Bone marrow (tissue), 2 donors: Measurements from ENCODE around the gene C19orf38.
"Not testable (repeated sequence)": the region's sequence is repeated elsewhere in the genome, so short reads cannot be mapped to it uniquely, and the experiment has no call there.

ENCODE experiments used
- DNase-seq, 2 donors: peaks; one replicate each; lab custom pipeline; 2025; lab: John Stamatoyannopoulos, UW

Gene C19orf38

DNA sequence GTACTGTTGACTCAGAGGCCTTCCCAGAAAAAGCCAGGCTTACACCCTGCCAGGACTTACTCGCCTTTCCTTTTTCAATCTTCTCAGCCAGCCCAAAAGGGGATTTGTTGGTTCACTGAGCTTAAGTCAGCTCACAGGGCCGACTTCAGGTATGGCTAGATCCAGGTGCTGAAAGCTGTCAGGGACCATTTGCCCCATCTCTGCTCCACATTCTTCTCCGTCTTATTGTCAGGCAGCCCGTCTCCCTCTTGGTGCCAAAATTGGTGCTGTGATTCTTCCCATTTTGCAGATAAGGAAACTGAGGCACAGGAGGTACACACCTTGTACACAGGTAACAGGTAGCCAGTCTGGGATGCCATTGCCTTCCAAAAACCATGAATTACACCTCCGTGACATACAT is 2.4 kb downstream of the C19orf38 start:
- no peak for DNase-seq

DNA sequence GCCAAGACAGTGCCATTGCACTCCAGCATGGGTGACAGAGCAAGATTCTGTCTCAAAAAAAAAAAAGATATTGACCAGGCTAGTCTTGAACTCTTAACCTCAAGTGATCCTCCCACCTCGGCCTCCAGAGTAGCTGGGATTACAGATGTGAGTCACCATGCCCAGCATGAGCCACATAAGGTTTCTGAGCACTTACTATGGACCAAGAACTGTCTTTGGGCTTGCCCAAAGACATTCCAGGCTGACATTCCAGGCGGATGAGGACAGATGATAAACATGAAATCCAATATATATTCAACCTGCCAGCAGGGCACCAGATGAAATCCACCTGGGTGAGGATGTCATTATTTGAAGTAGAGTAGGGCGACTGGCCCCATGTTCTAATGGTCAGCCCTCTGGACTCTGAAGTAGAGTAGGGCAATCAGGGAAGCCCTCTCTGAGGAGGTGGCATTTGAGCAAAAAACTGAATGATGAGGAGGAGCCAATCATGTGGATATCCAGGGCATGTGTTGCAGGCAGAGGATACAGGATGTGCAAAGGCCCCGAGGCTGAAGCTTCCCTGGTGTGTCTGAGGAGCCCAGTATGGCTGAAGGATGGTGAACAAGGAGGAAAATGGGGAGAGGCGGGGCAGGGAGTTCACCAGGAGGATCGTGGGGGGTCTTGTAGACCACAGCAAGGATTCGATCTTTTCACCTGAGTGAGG is 4.0 kb downstream of the C19orf38 start:
- DNase-seq: no peak

GRCh38 chr19:10852941-10853340 is 4.7 kb downstream of the C19orf38 start:
- DNase-seq: no peak

DNA sequence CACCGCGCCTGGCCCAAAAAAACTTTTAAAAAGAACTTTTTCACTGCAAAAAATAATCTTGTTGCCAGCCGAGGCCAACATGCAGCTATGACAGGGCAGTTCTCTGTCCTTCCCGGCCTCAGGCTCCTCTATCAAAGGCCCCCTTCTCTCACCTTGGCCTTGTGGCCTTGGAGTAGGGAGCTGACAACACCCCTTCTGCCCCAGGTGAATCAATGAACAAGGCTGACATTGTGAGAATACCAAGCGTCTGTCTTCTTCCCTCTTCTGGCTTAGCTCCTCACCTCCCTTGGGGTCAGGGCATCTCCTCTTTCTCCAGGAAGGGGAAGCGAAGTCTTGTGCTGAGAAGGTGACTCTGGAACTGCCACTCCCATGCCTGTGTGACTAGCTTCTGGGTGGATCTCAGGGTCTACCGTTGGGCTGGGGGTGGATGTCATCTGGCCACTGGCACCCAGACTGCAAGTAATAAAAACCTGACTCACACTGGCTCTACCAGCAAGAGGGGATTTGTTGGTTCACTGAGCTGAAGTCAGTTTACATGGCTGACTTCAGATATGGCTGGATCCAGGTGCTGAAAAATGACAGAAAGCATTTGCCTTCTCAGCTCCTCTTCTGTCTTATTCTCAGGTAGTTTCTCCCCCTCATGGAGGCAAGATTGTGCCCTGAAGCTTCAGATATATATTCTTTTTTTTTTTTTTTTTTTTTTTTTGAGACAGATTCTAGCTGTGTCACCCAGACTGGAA is 6.3 kb downstream of the C19orf38 start:
- DNase-seq: no peak

GRCh38 chr19:10855879-10856522 is 7.8 kb downstream of the C19orf38 start:
- DNase-seq: no peak

GRCh38 chr19:10856899-10857298 is 8.7 kb downstream of the C19orf38 start:
- DNase-seq: not testable (repeated sequence)

- peak in 1 of 2 donors; percentile 38 for DNase-seq
Observed at GRCh38 chr19:10858204-10858828, 10.1 kb downstream of the C19orf38 start.

- peak; percentile 8 to 31 for DNase-seq
Observed at GRCh38 chr19:10861103-10861651, 13.0 kb downstream of the C19orf38 start.

DNA sequence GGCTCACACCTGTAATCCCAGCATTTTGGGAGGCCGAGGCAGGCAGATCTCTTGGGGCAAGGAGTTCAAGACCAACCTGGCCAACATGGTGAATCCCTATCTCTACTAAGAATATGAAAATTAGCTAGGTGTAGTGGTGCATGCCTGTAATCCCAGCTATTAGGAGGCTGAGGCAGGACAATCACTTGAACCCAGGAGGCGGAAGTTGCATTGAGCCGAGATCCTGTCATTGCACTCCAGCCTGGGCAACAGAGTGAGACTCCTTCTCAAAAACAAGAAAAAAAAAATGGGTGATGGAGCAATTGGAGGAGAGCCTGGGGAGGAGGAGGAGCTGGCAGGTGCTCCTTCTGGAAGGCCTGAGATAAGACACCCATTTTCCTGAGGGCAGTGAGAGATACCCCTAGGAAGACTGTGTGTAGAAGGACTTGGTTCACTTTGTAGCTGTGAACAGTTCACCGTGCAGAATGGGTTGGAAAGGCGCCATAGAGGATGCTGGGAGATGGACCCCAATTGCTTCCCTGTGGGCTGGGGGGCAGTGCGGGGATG is 14.4 kb downstream of the C19orf38 start:
- no peak for DNase-seq

DNA sequence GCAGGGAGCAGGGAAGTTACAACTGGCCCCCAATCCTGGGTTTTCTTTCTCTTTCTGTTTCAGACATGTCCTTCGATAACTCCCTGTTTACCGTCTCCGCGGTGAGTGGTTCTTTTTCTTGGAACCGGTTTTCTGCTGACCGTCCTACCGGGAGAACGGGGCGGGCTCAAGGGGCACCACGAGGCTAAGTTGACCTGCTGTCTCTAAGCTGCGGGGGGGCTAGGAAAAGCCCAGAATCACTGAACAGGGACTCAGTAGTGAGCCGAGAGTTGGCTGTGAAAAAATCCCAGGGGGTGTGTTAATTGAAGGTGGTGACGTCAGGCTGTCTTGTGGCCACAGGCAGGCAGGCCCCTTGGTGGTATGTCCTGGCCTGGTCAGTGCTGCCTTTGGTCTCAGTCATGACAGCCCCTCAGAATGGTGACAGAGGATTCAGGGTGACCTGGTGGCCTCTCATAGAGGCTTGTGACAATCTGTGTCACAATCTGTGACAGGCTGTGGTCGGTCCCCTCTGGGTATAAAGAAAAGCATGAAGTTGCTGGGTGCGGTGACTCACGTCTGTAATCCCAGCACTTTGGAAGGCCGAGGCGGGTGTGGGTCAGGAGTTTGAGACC is 15.0 kb downstream of the C19orf38 start:
- no peak for DNase-seq

DNA sequence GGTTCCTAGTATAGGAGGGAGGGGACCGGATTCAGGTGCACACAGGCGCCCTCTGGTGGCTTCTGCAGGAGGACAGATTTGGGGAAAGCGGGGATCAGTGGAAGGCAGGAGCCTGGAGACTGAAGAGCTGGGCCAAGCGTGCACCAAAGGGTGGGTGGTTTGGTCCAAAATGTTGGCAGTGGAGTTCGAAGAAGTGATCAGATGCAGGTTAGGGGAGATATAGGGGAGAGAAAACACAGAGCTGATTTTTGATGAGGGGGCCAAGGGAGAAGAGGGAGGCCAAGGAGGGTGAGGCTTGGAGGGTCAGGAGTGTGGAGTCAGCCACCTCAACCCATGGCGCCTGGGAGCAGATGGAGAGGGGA is 16.3 kb downstream of the C19orf38 start:
- DNase-seq: peak; percentile 54 to 71

DNA sequence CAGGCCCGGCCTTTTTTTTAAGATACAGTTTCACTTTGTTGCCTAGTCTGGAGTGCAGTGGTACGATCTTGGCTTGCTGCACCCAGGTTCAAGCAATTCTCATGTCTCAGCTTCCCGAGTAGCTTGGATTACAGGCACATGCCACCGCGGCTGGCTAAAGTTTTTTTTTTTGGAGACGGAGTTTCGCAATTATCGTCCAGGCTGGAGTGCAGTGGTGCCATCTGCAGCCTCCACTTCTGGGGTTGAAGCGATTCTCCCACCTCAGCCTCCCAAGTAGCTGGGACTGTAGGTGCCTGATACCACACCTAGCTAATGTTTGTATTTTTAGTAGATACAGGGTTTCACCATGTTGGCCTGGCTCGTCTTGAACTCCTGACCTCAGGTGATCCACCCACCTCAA is 18.3 kb downstream of the C19orf38 start:
- DNase-seq: no peak

DNA sequence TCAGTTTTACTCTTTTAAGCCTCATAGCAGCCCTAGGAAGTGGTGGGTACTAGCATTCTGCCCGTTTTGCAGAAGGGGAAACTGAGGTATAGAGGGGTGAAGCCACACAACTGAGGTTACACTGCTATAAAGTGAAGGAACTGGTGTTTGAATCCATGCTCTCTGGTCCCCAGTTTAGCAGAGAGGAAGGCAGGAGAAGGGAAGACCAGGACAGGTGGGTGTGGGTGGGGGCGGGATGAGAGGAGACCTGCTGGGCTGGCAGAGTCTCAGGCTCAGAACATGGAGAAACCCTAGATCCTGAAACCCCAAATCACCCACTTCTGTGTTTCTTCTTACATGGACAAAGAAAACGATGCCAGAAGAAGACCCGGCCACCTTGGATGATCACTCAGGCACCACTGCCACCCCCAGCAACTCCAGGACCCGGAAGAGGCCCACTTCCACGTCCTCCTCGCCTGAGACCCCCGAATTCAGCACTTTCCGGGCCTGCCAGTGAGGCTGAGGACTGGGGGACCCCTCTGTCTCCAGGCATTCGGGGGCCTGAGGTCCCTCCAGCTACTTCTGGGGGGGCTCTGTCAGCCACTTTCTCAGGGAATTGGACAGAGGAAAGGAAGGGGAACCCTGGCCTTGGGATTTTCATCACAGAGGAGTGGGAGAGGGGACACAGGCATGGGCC is 20.8 kb downstream of the C19orf38 start:
- no peak for DNase-seq

- not testable (repeated sequence) for DNase-seq
Observed at GRCh38 chr19:10869872-10870311, 21.7 kb downstream of the C19orf38 start.

- no peak for DNase-seq
Observed at GRCh38 chr19:10870501-10870954, 22.3 kb downstream of the C19orf38 start.

- DNase-seq: peak; percentile 97 to 99
Observed at GRCh38 chr19:10870955-10871603, 22.9 kb downstream of the C19orf38 start, which contains the start of gene CARM1. CARM1 (plus strand) TSS chr19:10871553; CDS start chr19:10871703, 150 bp downstream.

- no peak for DNase-seq
Observed at GRCh38 chr19:10871711-10872545, 23.7 kb downstream of the C19orf38 start.

- DNase-seq: no peak
Observed at GRCh38 chr19:10872546-10873107, 24.4 kb downstream of the C19orf38 start.

DNA sequence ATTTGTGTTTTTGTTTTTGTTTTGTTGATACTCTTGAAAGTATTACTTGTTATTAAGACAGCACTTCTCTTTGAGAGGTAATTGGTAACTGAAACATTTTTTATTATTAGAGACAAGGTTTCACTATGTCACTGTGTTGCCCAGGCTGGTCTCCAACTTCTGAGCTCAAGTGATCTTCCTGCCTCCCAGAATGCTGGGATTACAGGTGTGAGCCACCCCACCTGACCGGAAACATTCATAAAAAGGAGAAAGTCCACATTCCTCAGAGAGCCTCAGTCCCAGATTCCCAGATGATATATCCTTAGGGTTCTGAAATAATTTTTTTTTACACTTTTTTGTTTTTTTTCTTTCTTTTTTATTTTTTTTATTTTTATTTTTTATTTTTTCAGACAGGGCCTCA is 25.8 kb downstream of the C19orf38 start:
- no peak for DNase-seq
